ENCODE measurements around the gene ENTPD7.
"Not testable (repeated sequence)": the region's sequence is repeated elsewhere in the genome, so short reads cannot be mapped to it uniquely, and the experiment has no call there.

The ENTPD7 gene

GRCh38 chr10:99621454-99622251 lies 37.7 kb upstream of the ENTPD7 start:
- Histone ChIP-seq H3F3A (ENCODE audit: insufficient read depth) (no peaks in the 10 kb centered on the region), H3K9me2 (replicated peaks; ENCODE audit: insufficient read depth, low read length) (no peaks in the 10 kb centered on the region), H3K79me2 (ENCODE audit: insufficient read depth, low read length) (peaks cover 32% of the 10 kb centered on the region), H4K20me1 (ENCODE audit: low read depth, low read length) (no peaks in the 10 kb centered on the region; the same call in 1 of the 2 replicates), H3K9me3 (ENCODE audit: insufficient read depth, low read length) (no peaks in the 10 kb centered on the region), H3K27ac (ENCODE audit: low read depth, low read length) (peak overlapping the region; percentile 74), H3K9ac (ENCODE audit: low read length) (peak overlapping the region; percentile 92), H3K27me3 (ENCODE audit: low read length) (no peaks in the 10 kb centered on the region), H2AFZ (ENCODE audit: low read depth, low read length, severe bottlenecking) (peak overlapping the region; percentile 80), H3K36me3 (ENCODE audit: low read length) (no peaks in the 10 kb centered on the region), H3K4me3 (ENCODE audit: insufficient read depth, low read length, poor library complexity, severe bottlenecking) (peak overlapping the region; percentile 76), H3K4me2 (ENCODE audit: low read depth, low read length, poor library complexity, severe bottlenecking) (peak overlapping the region; percentile 74)
- no peak for TF ChIP-seq CTCF (IDR thresholded peaks at IDR 0.05; ENCODE audit: insufficient read depth, low read length, poor library complexity, severe bottlenecking)
- no peak for TF ChIP-seq EZH2phosphoT487 (conservative IDR thresholded peaks at IDR 0.05; ENCODE audit: low read length)

DNA sequence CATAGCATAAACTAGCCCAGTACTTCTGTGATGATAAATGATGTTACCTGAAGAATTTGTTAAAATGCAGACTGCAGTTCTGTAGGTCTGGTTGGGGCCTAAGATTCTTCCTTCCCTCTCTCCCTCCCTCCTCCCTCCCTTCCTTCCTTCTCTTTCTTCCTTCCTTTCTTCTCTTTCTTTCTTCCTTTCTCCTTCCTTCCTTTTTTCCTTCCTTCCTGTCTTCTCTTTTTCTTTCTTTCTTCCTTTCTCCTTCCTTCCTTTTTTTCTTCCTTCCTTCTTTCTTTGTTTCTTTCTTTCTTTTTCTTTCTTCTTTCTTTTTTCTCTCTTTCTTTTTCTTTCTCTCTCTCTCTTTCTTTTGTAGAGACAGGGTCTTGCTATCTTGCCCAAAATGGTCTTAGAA lies 35.4 kb upstream of the ENTPD7 start:
- Histone ChIP-seq H3K9ac (ENCODE audit: low read length) (no peak overlapping the region), H3K9me3 (ENCODE audit: insufficient read depth, low read length) (no peaks in the 10 kb centered on the region), H3K79me2 (ENCODE audit: insufficient read depth, low read length) (peaks cover 11% of the 10 kb centered on the region), H3K36me3 (ENCODE audit: low read length) (no peaks in the 10 kb centered on the region), H3K27me3 (ENCODE audit: low read length) (no peaks in the 10 kb centered on the region), H2AFZ (ENCODE audit: low read depth, low read length, severe bottlenecking) (no peak overlapping the region), H4K20me1 (ENCODE audit: low read depth, low read length) (no peaks in the 10 kb centered on the region), H3F3A (ENCODE audit: insufficient read depth) (no peaks in the 10 kb centered on the region), H3K9me2 (replicated peaks; ENCODE audit: insufficient read depth, low read length) (no peaks in the 10 kb centered on the region), H3K4me2 (ENCODE audit: low read depth, low read length, poor library complexity, severe bottlenecking) (no peak overlapping the region), H3K4me3 (ENCODE audit: insufficient read depth, low read length, poor library complexity, severe bottlenecking) (no peak overlapping the region), H3K27ac (ENCODE audit: low read depth, low read length) (no peak overlapping the region)
- no peak for TF ChIP-seq EZH2phosphoT487 (conservative IDR thresholded peaks at IDR 0.05; ENCODE audit: low read length)
- TF ChIP-seq CTCF (IDR thresholded peaks at IDR 0.05; ENCODE audit: insufficient read depth, low read length, poor library complexity, severe bottlenecking), result no peak

DNA sequence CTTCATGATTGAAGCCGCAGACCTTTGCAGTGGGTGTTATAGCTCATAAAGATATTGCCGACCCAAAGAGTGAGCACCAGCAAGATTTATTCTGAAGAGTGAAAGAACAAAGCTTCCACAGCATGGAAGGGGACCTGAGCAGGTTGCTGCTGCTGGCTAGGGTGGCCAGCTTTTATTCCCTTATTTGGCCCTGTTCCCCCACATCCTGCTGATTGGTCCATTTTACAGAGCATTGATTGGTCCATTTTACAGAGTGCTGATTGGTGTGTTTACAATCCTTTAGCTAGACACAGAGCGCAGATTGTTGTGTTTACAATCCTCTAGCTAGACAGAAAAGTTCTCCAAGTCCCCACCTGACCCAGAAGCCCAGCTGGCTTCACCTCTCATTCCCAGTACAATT lies 34.2 kb upstream of the ENTPD7 start:
- not testable (repeated sequence) for H3K9me2 ChIP-seq (replicated peaks; ENCODE audit: insufficient read depth, low read length); H3K4me2 ChIP-seq (ENCODE audit: low read depth, low read length, poor library complexity, severe bottlenecking); H3K36me3 ChIP-seq (ENCODE audit: low read length); H3K27me3 ChIP-seq (ENCODE audit: low read length); H4K20me1 ChIP-seq (ENCODE audit: low read depth, low read length); H3F3A ChIP-seq (ENCODE audit: insufficient read depth); H2AFZ ChIP-seq (ENCODE audit: low read depth, low read length, severe bottlenecking); H3K4me3 ChIP-seq (ENCODE audit: insufficient read depth, low read length, poor library complexity, severe bottlenecking); H3K27ac ChIP-seq (ENCODE audit: low read depth, low read length); H3K9ac ChIP-seq (ENCODE audit: low read length); H3K79me2 ChIP-seq (ENCODE audit: insufficient read depth, low read length); H3K9me3 ChIP-seq (ENCODE audit: insufficient read depth, low read length)

- Histone ChIP-seq H3K4me2 (ENCODE audit: low read depth, low read length, poor library complexity, severe bottlenecking) (no peak overlapping the region), H3K9me3 (ENCODE audit: insufficient read depth, low read length) (no peaks in the 10 kb centered on the region), H3K4me3 (ENCODE audit: insufficient read depth, low read length, poor library complexity, severe bottlenecking) (no peak overlapping the region), H3K9me2 (replicated peaks; ENCODE audit: insufficient read depth, low read length) (no peaks in the 10 kb centered on the region), H2AFZ (ENCODE audit: low read depth, low read length, severe bottlenecking) (no peak overlapping the region), H3K79me2 (ENCODE audit: insufficient read depth, low read length) (no peaks in the 10 kb centered on the region), H3K27ac (ENCODE audit: low read depth, low read length) (no peak overlapping the region), H3F3A (ENCODE audit: insufficient read depth) (no peaks in the 10 kb centered on the region), H3K36me3 (ENCODE audit: low read length) (no peaks in the 10 kb centered on the region), H4K20me1 (ENCODE audit: low read depth, low read length) (no peaks in the 10 kb centered on the region), H3K27me3 (ENCODE audit: low read length) (no peaks in the 10 kb centered on the region), H3K9ac (ENCODE audit: low read length) (no peak overlapping the region)
- TF ChIP-seq EZH2phosphoT487 (conservative IDR thresholded peaks at IDR 0.05; ENCODE audit: low read length), result no peak
- no peak for TF ChIP-seq CTCF (IDR thresholded peaks at IDR 0.05; ENCODE audit: insufficient read depth, low read length, poor library complexity, severe bottlenecking)
These were observed 30.2 kb upstream of the ENTPD7 start for GRCh38 chr10:99628923-99629624.

Data from SU-DHL-6 (cell line).